Liver (tissue), 9 donors: ENCODE results near the gene PPP1R1B. TPM values are rescaled to one million over a fixed set of nuclear protein-coding genes. Genes with fewer than 3 reads are reported as not detected.

Experiments
- DNase-seq: peaks from one replicate; pipeline ENCODE4 v3.0.0-alpha.2; 2017; ENCODE audit warnings: low spot score
- H3K27ac ChIP-seq, 2 donors: one replicate each; pipeline ENCODE4 v1.7.0; 2013; ENCODE audit warnings: inconsistent platforms in 2 of 2, low read length in 2 of 2, control low read depth in 1 of 2, low read depth in 1 of 2, mild to moderate bottlenecking in 1 of 2
- H3K27me3 ChIP-seq, 4 donors: one replicate each; pipeline versions ENCODE4 v1.6.1 to v1.7.0; 2013; ENCODE audit warnings: low read length in 3 of 4, inconsistent platforms in 1 of 4, mild to moderate bottlenecking in 1 of 4, moderate library complexity in 1 of 4; ENCODE audit not compliant: control insufficient read depth in 4 of 4, insufficient read depth in 4 of 4
- H3K36me3 ChIP-seq, 4 donors: one replicate each; pipeline versions ENCODE4 v1.6.1 to v1.7.0; 2013; ENCODE audit warnings: low read length in 3 of 4, mild to moderate bottlenecking in 3 of 4, low read depth in 1 of 4, moderate library complexity in 1 of 4; ENCODE audit not compliant: control insufficient read depth in 4 of 4, insufficient read depth in 3 of 4
- H3K4me1 ChIP-seq, 4 donors: one replicate each; pipeline versions ENCODE4 v1.6.1 to v1.7.0; 2013; ENCODE audit warnings: low read length in 3 of 4, mild to moderate bottlenecking in 3 of 4, moderate library complexity in 1 of 4; ENCODE audit not compliant: control insufficient read depth in 4 of 4, insufficient read depth in 4 of 4
- H3K4me3 ChIP-seq, 3 donors: one replicate each; pipeline versions ENCODE4 v1.6.1 to v1.7.0; 2013; ENCODE audit warnings: low read length in 3 of 3, control low read depth in 1 of 3, low read depth in 1 of 3, mild to moderate bottlenecking in 1 of 3
- H3K9ac ChIP-seq, 2 donors: one replicate each; pipeline ENCODE4 v1.7.0; 2013; ENCODE audit warnings: low read length in 2 of 2, mild to moderate bottlenecking in 2 of 2, moderate library complexity in 2 of 2, control low read depth in 1 of 2, low read depth in 1 of 2
- H3K9me3 ChIP-seq, 4 donors: one replicate each; pipeline versions ENCODE4 v1.6.1 to v1.7.0; 2013; ENCODE audit warnings: low read length in 3 of 4; ENCODE audit not compliant: control insufficient read depth in 4 of 4
- ATF3 ChIP-seq: IDR thresholded peaks from 2 replicates; pipeline ENCODE4 v1.6.1; 2016; ENCODE audit warnings: antibody characterized with exemption
- CTCF ChIP-seq: fragments of 150-350 bp; IDR thresholded peaks from 2 replicates; pipeline ENCODE4 v1.5.1; 2017; ENCODE audit warnings: improper control_type of control experiment, low read depth, low read length; ENCODE audit not compliant: missing input control
- EGR1 ChIP-seq, 2 donors: IDR thresholded peaks; 2 replicates each; pipeline ENCODE4 v1.6.1; 2016 to 2018; ENCODE audit warnings: antibody characterized with exemption in 2 of 2, low read depth in 2 of 2
- HNF4A ChIP-seq, 2 donors: conservative IDR thresholded peaks; 2 replicates each; pipeline ENCODE4 v1.6.1; 2016; ENCODE audit warnings: antibody characterized with exemption in 2 of 2, mild to moderate bottlenecking in 2 of 2
- RXRA ChIP-seq, 2 donors: IDR thresholded peaks; 2 replicates each; pipeline ENCODE4 v1.6.1; 2017 to 2018; ENCODE audit warnings: antibody characterized with exemption in 2 of 2, mild to moderate bottlenecking in 1 of 2
- SP1 ChIP-seq: IDR thresholded peaks from 2 replicates; pipeline ENCODE4 v1.6.1; 2018; ENCODE audit warnings: antibody characterized with exemption, mild to moderate bottlenecking
- ZBTB33 ChIP-seq: IDR thresholded peaks from 2 replicates; pipeline ENCODE4 v1.6.1; 2016; ENCODE audit warnings: antibody characterized with exemption
- WGBS: extraction: QIAGEN DNeasy Blood & Tissue Kit; methylation state at CpG from one replicate; pipeline ENCODE4 v1.1.7; 2013; 5-methylcytosine and 5-hydroxymethylcytosine counted together
- polyA plus RNA-seq, 2 donors: library from polyadenylated mRNA; stranded (reverse) in 1 of 2; unstranded in 1 of 2; fragments of 200-250 nt in 1 of 2; fragments of >200 nt in 1 of 2; fragmentation: Nextera tagmentation in 1 of 2; extraction: Ambion mirVana in 1 of 2; gene quantifications; one replicate each; pipeline versions ENCODE4 v1.2.1 to v1.2.3, GENCODE V29; 2013 to 2015
- total RNA-seq, 2 donors: library from RNA; depleted of rRNA; stranded (reverse); fragments of >200 nt; gene quantifications; one replicate each; pipeline ENCODE4 v1.2.3, GENCODE V29; 2014
- donor health status: healthy.
- donor health status: healthy.
- donor health status: healthy.
- donor health status: healthy.
- donor health status: healthy.

Gene PPP1R1B
- total and polyA plus RNA-seq, 4 donors = 0.14 TPM; not detected in 3

- H3K36me3 ChIP-seq = peaks cover 0 to 10% (median 0%) of the 10 kb centered on the region in 4 donors
- H3K9ac ChIP-seq = no peak overlapping the region
- no peaks in the 10 kb centered on the region for H3K9me3 ChIP-seq
- H3K27ac ChIP-seq = no peak overlapping the region
- H3K27me3 ChIP-seq = no peaks in the 10 kb centered on the region
- TF ChIP-seq HNF4A (conservative IDR thresholded peaks at IDR 0.05) (peak; percentile 47 to 83), SP1 (no peak)
- 31% methylated on average over 17 of the region's 17 CpGs for WGBS
- peaks cover 31 to 79% (median 66%) of the 10 kb centered on the region in 4 donors for H3K4me1 ChIP-seq
- H3K4me3 ChIP-seq = no peak overlapping the region
- no peak for DNase-seq
Observed at GRCh38 chr17:39663688-39664580, 37.2 kb downstream of the PPP1R1B start.

GRCh38 chr17:39664581-39665561, 38.1 kb downstream of the PPP1R1B start, which contains the start of gene TCAP:
Gene TCAP (plus strand): TSS chr17:39665349. CDS start chr17:39665360, 11 bp downstream.
- DNase-seq = no peak
- TF ChIP-seq ATF3 (no peak), RXRA (IDR thresholded peaks at IDR 0.05) (peak in 1 of 2 donors; percentile 31), HNF4A (conservative IDR thresholded peaks at IDR 0.05) (peak in 1 of 2 donors; percentile 14), ZBTB33 (no peak)
- peaks cover 0 to 9% (median 0%) of the 10 kb centered on the region in 4 donors for H3K36me3 ChIP-seq
- H3K9me3 ChIP-seq = no peaks in the 10 kb centered on the region
- H3K4me3 ChIP-seq = no peak within 1 kb of the TSS
- H3K9ac ChIP-seq = no peak within 1 kb of the TSS
- H3K27ac ChIP-seq = no peak within 1 kb of the TSS
- H3K27me3 ChIP-seq = no peaks in the 10 kb centered on the region
- H3K4me1 ChIP-seq = peaks cover 31 to 79% (median 66%) of the 10 kb centered on the region in 4 donors
- WGBS = 31% methylated on average over 15 of the region's 15 CpGs

- no peak for TF ChIP-seq EGR1 (IDR thresholded peaks at IDR 0.05; ENCODE audit: low read depth in 2 of 2)
- peak; percentile 3 for TF ChIP-seq CTCF
- H3K4me1 ChIP-seq = peaks cover 30 to 73% (median 60%) of the 10 kb centered on the region in 4 donors
- WGBS = 41% methylated on average over 17 of the region's 17 CpGs
- no peak overlapping the region for H3K4me3 ChIP-seq
- H3K27me3 ChIP-seq = no peaks in the 10 kb centered on the region
- H3K36me3 ChIP-seq = peaks cover 0 to 4% (median 0%) of the 10 kb centered on the region in 4 donors
- H3K9me3 ChIP-seq = no peaks in the 10 kb centered on the region
- H3K27ac ChIP-seq = no peak overlapping the region
- no peak overlapping the region for H3K9ac ChIP-seq
- DNase-seq = no peak
Observed at GRCh38 chr17:39665642-39666224, 39.0 kb downstream of the PPP1R1B start.
